CD4-positive, alpha-beta T cell treated with Interleukin-10 for 1 hour (primary cell): Measurements from ENCODE around the gene RASGRP2.
"Not testable (repeated sequence)": the region's sequence is repeated elsewhere in the genome, so short reads cannot be mapped to it uniquely, and the experiment has no call there.

ENCODE experiments used
- DNase-seq: peaks from one replicate; pipeline ENCODE4 v3.0.0-alpha.2; 2020

RASGRP2 gene

GRCh38 chr11:64718084-64718779, 25.7 kb downstream of the RASGRP2 start:
- no peak for DNase-seq

GRCh38 chr11:64717268-64717578, 26.7 kb downstream of the RASGRP2 start:
- DNase-seq = no peak

GRCh38 chr11:64716473-64717267, 27.3 kb downstream of the RASGRP2 start:
- no peak for DNase-seq

- DNase-seq = no peak
Measured at GRCh38 chr11:64715756-64716472, 28.0 kb downstream of the RASGRP2 start.

GRCh38 chr11:64715110-64715509, 28.8 kb downstream of the RASGRP2 start:
- no peak for DNase-seq

GRCh38 chr11:64714666-64715065, 29.3 kb downstream of the RASGRP2 start:
- DNase-seq = no peak

GRCh38 chr11:64713781-64714363, 30.1 kb downstream of the RASGRP2 start:
- DNase-seq = no peak

- peak; percentile 17 for DNase-seq
Measured at GRCh38 chr11:64713016-64713707, 30.8 kb downstream of the RASGRP2 start.

- peak; percentile 26 for DNase-seq
Measured at GRCh38 chr11:64712430-64713015, 31.4 kb downstream of the RASGRP2 start.

- no peak for DNase-seq
Measured at GRCh38 chr11:64711956-64712362, 32.0 kb downstream of the RASGRP2 start.

GRCh38 chr11:64711138-64711955, 32.6 kb downstream of the RASGRP2 start:
- DNase-seq = no peak

GRCh38 chr11:64710418-64711137, 33.4 kb downstream of the RASGRP2 start:
- DNase-seq = no peak

- DNase-seq = no peak
Measured at GRCh38 chr11:64705501-64705900, 38.4 kb downstream of the RASGRP2 start.

GRCh38 chr11:64703048-64703447, 40.9 kb downstream of the RASGRP2 start:
- DNase-seq = no peak

- DNase-seq = not testable (repeated sequence)
Measured at GRCh38 chr11:64701956-64702355, 42.0 kb downstream of the RASGRP2 start.

GRCh38 chr11:64698427-64698826, 45.5 kb downstream of the RASGRP2 start:
- no peak for DNase-seq

GRCh38 chr11:64697663-64698375, 46.1 kb downstream of the RASGRP2 start:
- no peak for DNase-seq

GRCh38 chr11:64696045-64696444, 47.9 kb downstream of the RASGRP2 start:
- DNase-seq = no peak

- DNase-seq = no peak
Measured at GRCh38 chr11:64695548-64695947, 48.4 kb downstream of the RASGRP2 start.

- no peak for DNase-seq
Measured at GRCh38 chr11:64694821-64695365, 49.0 kb downstream of the RASGRP2 start.
